GM23338 (cell line): Measurements from ENCODE around the gene ENPP1. TPM values are rescaled to one million over a fixed set of nuclear protein-coding genes. Genes with fewer than 3 reads are reported as not detected.

ENCODE experiments used
- ATAC-seq: fragments of 200-7000 bp; cut with Tn5 transposase; 3 replicates; pipeline ENCODE4 v1.9.1; 2020
- DNase-seq: peaks from one replicate; pipeline ENCODE4 v3.0.0-alpha.2; 2015; ENCODE audit warnings: low spot score
- H2AFZ ChIP-seq: fragments of 200-600 bp; sonication (generic); 2 replicates; pipeline ENCODE4 v1.8.0; 2016; ENCODE audit warnings: antibody characterized with exemption, mild to moderate bottlenecking, moderate library complexity
- H3F3A ChIP-seq: fragments of 200-600 bp; sonication (generic); replicated peaks from 2 replicates; pipeline ENCODE4 v1.8.0; 2017; ENCODE audit warnings: antibody characterized with exemption, mixed run types, low read depth
- H3K27ac ChIP-seq: fragments of 200-600 bp; sonication (generic); 2 replicates; pipeline ENCODE4 v1.6.1; 2016; ENCODE audit warnings: low read depth
- H3K27me3 ChIP-seq: fragments of 200-600 bp; sonication (generic); 2 replicates; pipeline ENCODE4 v1.8.0; 2016; ENCODE audit warnings: mild to moderate bottlenecking, mixed run types, moderate library complexity; ENCODE audit not compliant: insufficient read depth
- H3K36me3 ChIP-seq: fragments of 200-600 bp; sonication (generic); 2 replicates; pipeline ENCODE4 v1.8.0; 2016; ENCODE audit warnings: mild to moderate bottlenecking; ENCODE audit not compliant: insufficient read depth
- H3K4me1 ChIP-seq: fragments of 200-600 bp; sonication (generic); 2 replicates; pipeline ENCODE4 v1.8.0; 2016; ENCODE audit warnings: mild to moderate bottlenecking, moderate library complexity; ENCODE audit not compliant: insufficient read depth
- H3K4me2 ChIP-seq: fragments of 200-600 bp; sonication (generic); 2 replicates; pipeline ENCODE4 v1.7.1; 2017; ENCODE audit warnings: mixed run types
- H3K4me3 ChIP-seq: fragments of 200-600 bp; sonication (generic); 2 replicates; pipeline ENCODE4 v1.6.1; 2016; ENCODE audit warnings: mixed run types
- H3K79me2 ChIP-seq: fragments of 200-600 bp; sonication (generic); replicated peaks from 2 replicates; pipeline ENCODE4 v1.8.0; 2017; ENCODE audit warnings: mild to moderate bottlenecking; ENCODE audit not compliant: insufficient read depth
- H3K9me2 ChIP-seq: fragments of 200-600 bp; sonication (generic); 2 replicates; pipeline ENCODE4 v1.8.0; 2017; ENCODE audit not compliant: insufficient read depth
- H4K20me1 ChIP-seq: fragments of 200-600 bp; sonication (generic); replicated peaks from 2 replicates; pipeline ENCODE4 v1.8.0; 2017; ENCODE audit warnings: mild to moderate bottlenecking; ENCODE audit not compliant: insufficient read depth
- H3K27ac Mint-ChIP-seq: 2 replicates; pipeline ENCODE4 v1.8.0; 2020; ENCODE audit warnings: inconsistent platforms, mild to moderate bottlenecking, moderate library complexity, mixed read lengths
- H3K27me3 Mint-ChIP-seq: 3 replicates; pipeline ENCODE4 v1.8.0; 2022; ENCODE audit warnings: low read depth, mild to moderate bottlenecking, moderate library complexity, mixed read lengths, inconsistent platforms; ENCODE audit not compliant: insufficient read depth, poor library complexity
- H3K36me3 Mint-ChIP-seq: 3 replicates; pipeline ENCODE4 v1.8.0; 2021; ENCODE audit warnings: low read depth, mild to moderate bottlenecking, inconsistent platforms, moderate library complexity, mixed read lengths
- H3K4me1 Mint-ChIP-seq: 3 replicates; pipeline ENCODE4 v1.8.0; 2020; ENCODE audit warnings: mild to moderate bottlenecking, inconsistent platforms, mixed read lengths
- H3K4me3 Mint-ChIP-seq: 3 replicates; pipeline ENCODE4 v1.8.0; 2021; ENCODE audit warnings: moderate library complexity, mild to moderate bottlenecking, inconsistent platforms, mixed read lengths
- H3K9me3 Mint-ChIP-seq: 3 replicates; pipeline ENCODE4 v1.8.0; 2020; ENCODE audit warnings: moderate library complexity, mild to moderate bottlenecking, inconsistent platforms, mixed read lengths
- POLR2AphosphoS5 ChIP-seq: IDR thresholded peaks from 2 replicates; pipeline ENCODE4 v1.6.1; 2016; ENCODE audit warnings: antibody characterized with exemption, low read depth
- STAT1 ChIP-seq: IDR thresholded peaks from one replicate; pipeline ENCODE4 v1.6.1; 2016; ENCODE audit warnings: antibody characterized with exemption; ENCODE audit not compliant: unreplicated experiment
- ZNF114 ChIP-seq: fragments of 250-450 bp; sonication (Bioruptor Pico); IDR thresholded peaks from 2 replicates; pipeline ENCODE4 v1.5.0; 2020; ENCODE audit warnings: mild to moderate bottlenecking, moderate library complexity
- ZNF331 ChIP-seq: fragments of 250-450 bp; sonication (Bioruptor Pico); IDR thresholded peaks from 2 replicates; pipeline ENCODE4 v1.5.0; 2020; ENCODE audit warnings: low read depth, mild to moderate bottlenecking, moderate library complexity
- ZNF462 ChIP-seq: fragments of 250-450 bp; sonication (Bioruptor Pico); IDR thresholded peaks from 2 replicates; pipeline ENCODE4 v1.5.0; 2020; ENCODE audit warnings: mild to moderate bottlenecking, moderate library complexity
- polyA plus RNA-seq: library from polyadenylated mRNA; unstranded; fragments of >200 nt; fragmentation: Nextera tagmentation; extraction: Ambion mirVana; gene quantifications from 2 replicates; pipeline ENCODE4 v1.2.1, GENCODE V29; 2016
- total RNA-seq: library from RNA; depleted of rRNA; stranded (reverse); fragments of >200 nt; shearing (Covaris generic); gene quantifications from 2 replicates; pipeline ENCODE4 v1.2.3, GENCODE V29; 2014
- TF ChIP-seq, protein P1 (sequence below): IDR thresholded peaks from one replicate; pipeline ENCODE4 v1.6.1; 2018; ENCODE audit warnings: antibody characterized with exemption; ENCODE audit not compliant: unreplicated experiment
- TF ChIP-seq, protein P2 (sequence below): IDR thresholded peaks from 2 replicates; pipeline ENCODE4 v1.6.1; 2016; ENCODE audit warnings: antibody characterized with exemption

Gene ENPP1
- total and polyA plus RNA-seq, 2 experiments from 2014 or later: 17.3 to 46.9 TPM

DNA sequence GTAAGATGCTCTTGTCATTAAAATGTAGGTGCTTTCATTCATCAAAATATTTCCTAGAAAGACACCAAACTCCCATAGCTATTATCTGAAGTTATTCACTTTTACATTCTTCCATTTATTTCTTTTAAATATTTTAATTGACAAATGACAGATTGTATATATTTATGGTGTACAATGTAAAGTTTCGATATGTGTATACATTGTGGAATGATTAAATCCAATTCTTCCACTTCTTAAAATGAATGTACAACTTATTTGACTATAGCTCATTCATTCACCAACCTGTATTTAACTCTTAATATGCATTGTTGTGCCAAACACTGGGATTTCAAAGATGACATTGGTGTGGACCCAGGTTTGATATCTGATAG is 102.4 kb downstream of the ENPP1 start:
- H3K27me3 ChIP-seq: no peaks in the 10 kb centered on the region
- H3K4me1 ChIP-seq: peaks cover 37% of the 10 kb centered on the region
- Mint-ChIP-seq H3K4me1 (peaks cover 33% of the 10 kb centered on the region), H3K27me3 (peaks cover 16% of the 10 kb centered on the region), H3K27ac (no peak overlapping the region), H3K4me3 (no peak overlapping the region), H3K9me3 (peaks cover 3% of the 10 kb centered on the region; the same call in 1 of the 3 replicates), H3K36me3 (peaks cover 79% of the 10 kb centered on the region)
- no peak for TF ChIP-seq ZNF331 (CRISPR knock-in tag)
- H3F3A ChIP-seq: peaks cover 38% of the 10 kb centered on the region
- DNase-seq: no peak
- peaks cover 37% of the 10 kb centered on the region for H3K79me2 ChIP-seq
- H3K9me2 ChIP-seq: no peaks in the 10 kb centered on the region
- H3K4me3 ChIP-seq: no peak overlapping the region
- no peak overlapping the region for H2AFZ ChIP-seq
- H4K20me1 ChIP-seq: peaks cover 15% of the 10 kb centered on the region
- ATAC-seq: no peak
- H3K4me2 ChIP-seq: peak overlapping the region; percentile 2; the same call in 1 of the 2 replicates
- no peak overlapping the region for H3K27ac ChIP-seq
- H3K36me3 ChIP-seq: peaks cover 82% of the 10 kb centered on the region

- H3K4me3 ChIP-seq: peak overlapping the region; percentile 22; the same call in 1 of the 2 replicates
- H3K4me3 Mint-ChIP-seq: no peak overlapping the region
These were observed 103.1 kb downstream of the ENPP1 start for GRCh38 chr6:131910956-131911355.

More at GRCh38 chr6:131910956-131911355, 103.1 kb downstream of the ENPP1 start:
- H3K9me2 ChIP-seq: no peaks in the 10 kb centered on the region
- H3K4me2 ChIP-seq: peak overlapping the region; percentile 20; the same call in 1 of the 2 replicates
- H3K27me3 ChIP-seq: no peaks in the 10 kb centered on the region
- H3K4me1 Mint-ChIP-seq: peaks cover 25% of the 10 kb centered on the region
- DNase-seq: no peak
- no peak for TF ChIP-seq ZNF462
- TF ChIP-seq, protein P1, sequence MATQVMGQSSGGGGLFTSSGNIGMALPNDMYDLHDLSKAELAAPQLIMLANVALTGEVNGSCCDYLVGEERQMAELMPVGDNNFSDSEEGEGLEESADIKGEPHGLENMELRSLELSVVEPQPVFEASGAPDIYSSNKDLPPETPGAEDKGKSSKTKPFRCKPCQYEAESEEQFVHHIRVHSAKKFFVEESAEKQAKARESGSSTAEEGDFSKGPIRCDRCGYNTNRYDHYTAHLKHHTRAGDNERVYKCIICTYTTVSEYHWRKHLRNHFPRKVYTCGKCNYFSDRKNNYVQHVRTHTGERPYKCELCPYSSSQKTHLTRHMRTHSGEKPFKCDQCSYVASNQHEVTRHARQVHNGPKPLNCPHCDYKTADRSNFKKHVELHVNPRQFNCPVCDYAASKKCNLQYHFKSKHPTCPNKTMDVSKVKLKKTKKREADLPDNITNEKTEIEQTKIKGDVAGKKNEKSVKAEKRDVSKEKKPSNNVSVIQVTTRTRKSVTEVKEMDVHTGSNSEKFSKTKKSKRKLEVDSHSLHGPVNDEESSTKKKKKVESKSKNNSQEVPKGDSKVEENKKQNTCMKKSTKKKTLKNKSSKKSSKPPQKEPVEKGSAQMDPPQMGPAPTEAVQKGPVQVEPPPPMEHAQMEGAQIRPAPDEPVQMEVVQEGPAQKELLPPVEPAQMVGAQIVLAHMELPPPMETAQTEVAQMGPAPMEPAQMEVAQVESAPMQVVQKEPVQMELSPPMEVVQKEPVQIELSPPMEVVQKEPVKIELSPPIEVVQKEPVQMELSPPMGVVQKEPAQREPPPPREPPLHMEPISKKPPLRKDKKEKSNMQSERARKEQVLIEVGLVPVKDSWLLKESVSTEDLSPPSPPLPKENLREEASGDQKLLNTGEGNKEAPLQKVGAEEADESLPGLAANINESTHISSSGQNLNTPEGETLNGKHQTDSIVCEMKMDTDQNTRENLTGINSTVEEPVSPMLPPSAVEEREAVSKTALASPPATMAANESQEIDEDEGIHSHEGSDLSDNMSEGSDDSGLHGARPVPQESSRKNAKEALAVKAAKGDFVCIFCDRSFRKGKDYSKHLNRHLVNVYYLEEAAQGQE: no peak
- no peak for TF ChIP-seq STAT1
- TF ChIP-seq POLR2AphosphoS5: peak; percentile 21; the same call in 1 of the 2 replicates
- TF ChIP-seq, protein P2, sequence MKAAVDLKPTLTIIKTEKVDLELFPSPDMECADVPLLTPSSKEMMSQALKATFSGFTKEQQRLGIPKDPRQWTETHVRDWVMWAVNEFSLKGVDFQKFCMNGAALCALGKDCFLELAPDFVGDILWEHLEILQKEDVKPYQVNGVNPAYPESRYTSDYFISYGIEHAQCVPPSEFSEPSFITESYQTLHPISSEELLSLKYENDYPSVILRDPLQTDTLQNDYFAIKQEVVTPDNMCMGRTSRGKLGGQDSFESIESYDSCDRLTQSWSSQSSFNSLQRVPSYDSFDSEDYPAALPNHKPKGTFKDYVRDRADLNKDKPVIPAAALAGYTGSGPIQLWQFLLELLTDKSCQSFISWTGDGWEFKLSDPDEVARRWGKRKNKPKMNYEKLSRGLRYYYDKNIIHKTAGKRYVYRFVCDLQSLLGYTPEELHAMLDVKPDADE: no peak
- no peak for TF ChIP-seq ZNF114 (CRISPR knock-in tag)
- H3K4me1 ChIP-seq: peaks cover 33% of the 10 kb centered on the region
- H3K9me3 Mint-ChIP-seq: peaks cover 11% of the 10 kb centered on the region
- ATAC-seq: no peak
- H3K27ac ChIP-seq: no peak overlapping the region
- peaks cover 79% of the 10 kb centered on the region for H3K36me3 Mint-ChIP-seq
- peaks cover 43% of the 10 kb centered on the region for H3F3A ChIP-seq
- H3K79me2 ChIP-seq: peaks cover 29% of the 10 kb centered on the region
- H3K27me3 Mint-ChIP-seq: peaks cover 14% of the 10 kb centered on the region
- peaks cover 12% of the 10 kb centered on the region for H4K20me1 ChIP-seq
- no peak overlapping the region for H3K27ac Mint-ChIP-seq
- no peak overlapping the region for H2AFZ ChIP-seq
- H3K36me3 ChIP-seq: peaks cover 82% of the 10 kb centered on the region
